ENCODE measurements around the gene BBS10. TPM values are rescaled to one million over a fixed set of nuclear protein-coding genes. Genes with fewer than 3 reads are reported as not detected.
A peak's percentile ranks its signal among the peaks of the same experiment; 100 is the strongest.
"Not testable (repeated sequence)": the region's sequence is repeated elsewhere in the genome, so short reads cannot be mapped to it uniquely, and the experiment has no call there.

Gene BBS10
- total RNA-seq, 1 donor = 21.3 TPM

DNA sequence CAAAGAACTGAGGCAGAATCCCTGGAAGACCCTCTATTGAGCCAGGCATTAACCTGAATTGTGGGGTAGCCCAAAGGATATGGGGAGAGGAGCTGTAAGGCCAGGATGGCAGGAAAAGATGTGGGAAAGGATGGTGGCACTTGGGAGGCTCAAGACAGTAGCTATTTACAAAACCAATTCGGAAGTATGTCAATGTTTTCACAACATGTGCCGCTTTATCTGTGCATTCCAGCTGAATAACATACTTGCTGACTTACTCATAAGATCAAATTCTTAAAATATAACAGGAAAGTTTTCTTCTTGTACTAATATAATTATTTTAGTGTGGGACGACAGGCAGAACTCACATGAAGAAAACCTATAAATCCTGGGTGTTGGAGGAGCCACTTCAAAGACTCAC is 10.6 kb downstream of the BBS10 start:
- H3K4me3 ChIP-seq (ENCODE audit: low read depth, low read length) = no peak overlapping the region
- no peak for TF ChIP-seq CTCF (IDR thresholded peaks at IDR 0.05; ENCODE audit: insufficient read depth, low read length)
- DNase-seq (ENCODE audit: low read depth) = peak; percentile 82

DNA sequence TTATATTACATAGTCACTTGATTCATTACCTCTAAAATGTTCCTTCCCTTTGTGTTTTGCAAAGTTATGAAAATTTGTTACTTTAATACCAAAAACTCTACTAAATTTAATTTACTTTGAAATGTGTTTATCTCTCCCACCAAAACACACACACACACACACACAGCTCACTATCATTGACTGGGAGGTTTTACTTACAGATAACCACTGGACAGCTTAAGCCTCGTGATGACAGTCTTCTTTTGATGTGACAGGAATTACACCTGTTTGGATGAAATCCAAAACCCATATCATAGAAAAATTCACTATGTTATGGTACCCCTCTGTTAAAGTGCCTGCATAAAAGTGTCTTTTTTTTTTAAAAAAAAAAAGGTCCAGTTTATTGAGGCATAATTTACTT is 15.6 kb downstream of the BBS10 start:
- no peak for DNase-seq (ENCODE audit: low read depth)
- no peak for TF ChIP-seq CTCF (IDR thresholded peaks at IDR 0.05; ENCODE audit: insufficient read depth, low read length)
- H3K4me3 ChIP-seq (ENCODE audit: low read depth, low read length) = no peak overlapping the region

GRCh38 chr12:76329606-76330005 is 18.6 kb downstream of the BBS10 start:
- no peak for DNase-seq (ENCODE audit: low read depth)
- no peak for TF ChIP-seq CTCF (IDR thresholded peaks at IDR 0.05; ENCODE audit: insufficient read depth, low read length)
- H3K4me3 ChIP-seq (ENCODE audit: low read depth, low read length) = no peak overlapping the region

- H3K4me3 ChIP-seq (ENCODE audit: low read depth, low read length) = no peak overlapping the region
- peak; percentile 97 for DNase-seq (ENCODE audit: low read depth)
- TF ChIP-seq CTCF (IDR thresholded peaks at IDR 0.05; ENCODE audit: insufficient read depth, low read length) = no peak
Observed at GRCh38 chr12:76329159-76329558, 19.1 kb downstream of the BBS10 start.

DNA sequence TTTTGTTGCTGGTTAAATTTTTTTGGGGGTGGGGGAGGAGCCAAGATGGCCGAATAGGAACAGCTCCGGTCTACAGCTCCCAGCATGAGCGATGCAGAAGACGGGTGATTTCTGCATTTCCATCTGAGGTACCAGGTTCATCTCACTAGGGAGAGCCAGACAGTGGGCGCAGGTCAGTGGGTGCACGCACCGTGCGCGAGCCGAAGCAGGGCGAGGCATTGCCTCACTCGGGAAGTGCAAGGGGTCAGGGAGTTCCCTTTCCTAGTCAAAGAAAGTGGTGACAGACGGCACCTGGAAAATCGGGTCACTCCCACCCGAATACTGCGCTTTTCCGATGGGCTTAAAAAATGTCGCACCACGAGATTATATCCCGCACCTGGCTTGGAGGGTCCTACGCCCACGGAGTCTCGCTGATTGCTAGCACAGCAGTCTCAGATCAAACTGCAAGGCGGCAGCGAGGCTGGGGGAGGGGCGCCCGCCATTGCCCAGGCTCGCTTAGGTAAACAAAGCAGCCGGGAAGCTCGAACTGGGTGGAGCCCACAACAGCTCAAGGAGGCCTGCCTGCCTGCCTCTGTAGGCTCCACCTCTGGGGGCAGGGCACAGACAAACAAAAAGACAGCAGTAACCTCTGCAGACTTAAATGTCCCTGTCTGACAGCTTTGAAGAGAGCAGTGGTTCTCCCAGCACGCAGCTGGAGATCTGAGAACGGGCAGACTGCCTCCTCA is 28.5 kb downstream of the BBS10 start:
- H3K4me3 ChIP-seq (ENCODE audit: low read depth, low read length); DNase-seq (ENCODE audit: low read depth): not testable (repeated sequence)

GRCh38 chr12:76318773-76319594 is 29.2 kb downstream of the BBS10 start:
- no peak overlapping the region for H3K4me3 ChIP-seq (ENCODE audit: low read depth, low read length)
- TF ChIP-seq CTCF (IDR thresholded peaks at IDR 0.05; ENCODE audit: insufficient read depth, low read length) = no peak
- DNase-seq (ENCODE audit: low read depth) = no peak

GRCh38 chr12:76317976-76318375 is 30.2 kb downstream of the BBS10 start:
- H3K4me3 ChIP-seq (ENCODE audit: low read depth, low read length) = no peak overlapping the region
- TF ChIP-seq CTCF (IDR thresholded peaks at IDR 0.05; ENCODE audit: insufficient read depth, low read length) = no peak
- DNase-seq (ENCODE audit: low read depth) = no peak

Data from fibroblast of the aortic adventitia (primary cell).